Measurements from ENCODE around the gene NTN5. TPM values are rescaled to one million over a fixed set of nuclear protein-coding genes. Genes with fewer than 3 reads are reported as not detected.
"Not testable (repeated sequence)": the region's sequence is repeated elsewhere in the genome, so short reads cannot be mapped to it uniquely, and the experiment has no call there.

Gene NTN5
- 0.44 and 0.54 TPM in 2 replicates for total RNA-seq

- no peak within 1 kb of the TSS for H3K27ac Mint-ChIP-seq
- intact Hi-C loops (cut with micrococcal nuclease), result no loop called here
- H3K36me3 Mint-ChIP-seq (ENCODE audit: low read depth), result no peaks in the 10 kb centered on the region
- H3K4me1 Mint-ChIP-seq (ENCODE audit: low read depth), result peaks cover 8% of the 10 kb centered on the region
- no peaks in the 10 kb centered on the region for H3K9me3 Mint-ChIP-seq
- DNase-seq (ENCODE audit: low spot score), result no peak
- peaks cover 4% of the 10 kb centered on the region for H3K27me3 Mint-ChIP-seq (ENCODE audit: insufficient read depth)
- H3K4me3 Mint-ChIP-seq, result no peak within 1 kb of the TSS
These were observed at the start of gene NTN5 for GRCh38 chr19:48672994-48673393. Gene NTN5 (minus strand): TSS chr19:48673017. CDS start chr19:48670986, 2,031 bp downstream.

GRCh38 chr19:48722196-48722708 lies 49.4 kb upstream of the NTN5 start:
- Mint-ChIP-seq H3K36me3 (ENCODE audit: low read depth) (peaks cover 13% of the 10 kb centered on the region), H3K4me3 (peak overlapping the region; percentile 37), H3K4me1 (ENCODE audit: low read depth) (peaks cover 31% of the 10 kb centered on the region), H3K27ac (no peak overlapping the region), H3K9me3 (peaks cover 17% of the 10 kb centered on the region), H3K27me3 (ENCODE audit: insufficient read depth) (no peaks in the 10 kb centered on the region)
- intact Hi-C loops (cut with micrococcal nuclease), result loop anchor here (10.0 kb wide), 3 partner anchors 243 to 1677 kb away; partner anchors contain the start of genes C19orf73, FTL, LIN7B and PPFIA3
- DNase-seq (ENCODE audit: low spot score), result no peak

GRCh38 chr19:48720613-48721296 lies 47.9 kb upstream of the NTN5 start:
- Mint-ChIP-seq H3K27ac (peak overlapping the region; percentile 98), H3K9me3 (peaks cover 11% of the 10 kb centered on the region), H3K4me1 (ENCODE audit: low read depth) (peaks cover 23% of the 10 kb centered on the region), H3K27me3 (ENCODE audit: insufficient read depth) (no peaks in the 10 kb centered on the region), H3K36me3 (ENCODE audit: low read depth) (peaks cover 7% of the 10 kb centered on the region), H3K4me3 (peak overlapping the region; percentile 92)
- peak; percentile 91 for DNase-seq (ENCODE audit: low spot score)
- intact Hi-C loops (cut with micrococcal nuclease), result loop anchor here (1.0 to 10.0 kb wide), 8 partner anchors 18 to 1676 kb away; partner anchors contain the start of genes C19orf73, FTL, LIN7B and PPFIA3

- H3K9me3 Mint-ChIP-seq, result peaks cover 6% of the 10 kb centered on the region
- H3K27me3 Mint-ChIP-seq (ENCODE audit: insufficient read depth), result no peaks in the 10 kb centered on the region
- H3K4me1 Mint-ChIP-seq (ENCODE audit: low read depth), result peaks cover 18% of the 10 kb centered on the region
- no peak overlapping the region for H3K27ac Mint-ChIP-seq
- peak overlapping the region; percentile 92 for H3K4me3 Mint-ChIP-seq
- no peak for DNase-seq (ENCODE audit: low spot score)
- intact Hi-C loops (cut with micrococcal nuclease), result loop anchor here (2.0 to 10.0 kb wide), 4 partner anchors 75 to 1675 kb away; partner anchors contain the start of genes C19orf73, FTL, LIN7B and PPFIA3
- H3K36me3 Mint-ChIP-seq (ENCODE audit: low read depth), result peaks cover 5% of the 10 kb centered on the region
These were observed 47.4 kb upstream of the NTN5 start for GRCh38 chr19:48720251-48720612.

- Mint-ChIP-seq H3K4me3 (peak within 1 kb of the TSS; percentile 92), H3K36me3 (ENCODE audit: low read depth) (no peaks in the 10 kb centered on the region), H3K27me3 (ENCODE audit: insufficient read depth) (no peaks in the 10 kb centered on the region), H3K4me1 (ENCODE audit: low read depth) (peaks cover 17% of the 10 kb centered on the region), H3K27ac (peak within 1 kb of the TSS; percentile 98), H3K9me3 (no peaks in the 10 kb centered on the region)
- intact Hi-C loops (cut with micrococcal nuclease), result loop anchor here (2.0 to 10.0 kb wide), 6 partner anchors 75 to 1675 kb away; partner anchors contain the start of genes C19orf73, EMP3, FTL and LIN7B
- no peak for DNase-seq (ENCODE audit: low spot score)
These were observed 46.7 kb upstream of the NTN5 start, which contains the start of gene MAMSTR for GRCh38 chr19:48719263-48720171. Gene MAMSTR (minus strand): TSS chr19:48719725. CDS start chr19:48719031, 694 bp downstream.

GRCh38 chr19:48718711-48719231 lies 46.0 kb upstream of the NTN5 start:
- no peak for DNase-seq (ENCODE audit: low spot score)
- intact Hi-C loops (cut with micrococcal nuclease), result loop anchor here (10.0 kb wide), 2 partner anchors 394 to 926 kb away; partner anchors contain the start of genes EMP3, RRAS and SCAF1
- Mint-ChIP-seq H3K4me3 (no peak overlapping the region), H3K27ac (no peak overlapping the region), H3K36me3 (ENCODE audit: low read depth) (no peaks in the 10 kb centered on the region), H3K9me3 (no peaks in the 10 kb centered on the region), H3K4me1 (ENCODE audit: low read depth) (peaks cover 19% of the 10 kb centered on the region), H3K27me3 (ENCODE audit: insufficient read depth) (no peaks in the 10 kb centered on the region)

GRCh38 chr19:48718106-48718505 lies 45.3 kb upstream of the NTN5 start:
- not testable (repeated sequence) for H3K9me3 Mint-ChIP-seq; H3K36me3 Mint-ChIP-seq (ENCODE audit: low read depth); H3K27ac Mint-ChIP-seq; DNase-seq (ENCODE audit: low spot score); H3K4me3 Mint-ChIP-seq; H3K27me3 Mint-ChIP-seq (ENCODE audit: insufficient read depth)
- peaks cover 19% of the 10 kb centered on the region for H3K4me1 Mint-ChIP-seq (ENCODE audit: low read depth)
- intact Hi-C loops (cut with micrococcal nuclease), result loop anchor here (10.0 kb wide), 2 partner anchors 393 to 927 kb away; partner anchors contain the start of genes EMP3, RRAS and SCAF1

GRCh38 chr19:48716562-48717291 lies 43.9 kb upstream of the NTN5 start:
- peaks cover 19% of the 10 kb centered on the region for H3K4me1 Mint-ChIP-seq (ENCODE audit: low read depth)
- no peaks in the 10 kb centered on the region for H3K9me3 Mint-ChIP-seq
- intact Hi-C loops (cut with micrococcal nuclease), result loop anchor here (10.0 kb wide), 2 partner anchors 392 to 928 kb away; partner anchors contain the start of genes EMP3, RRAS and SCAF1
- H3K36me3 Mint-ChIP-seq (ENCODE audit: low read depth), result no peaks in the 10 kb centered on the region
- no peak overlapping the region for H3K4me3 Mint-ChIP-seq
- no peak for DNase-seq (ENCODE audit: low spot score)
- H3K27me3 Mint-ChIP-seq (ENCODE audit: insufficient read depth), result peaks cover 1% of the 10 kb centered on the region
- H3K27ac Mint-ChIP-seq, result no peak overlapping the region

GRCh38 chr19:48715681-48716171 lies 42.9 kb upstream of the NTN5 start:
- H3K27ac Mint-ChIP-seq, result peak overlapping the region; percentile 65

GRCh38 chr19:48714759-48715675 lies 42.2 kb upstream of the NTN5 start:
- H3K27me3 Mint-ChIP-seq (ENCODE audit: insufficient read depth), result peaks cover 1% of the 10 kb centered on the region
- H3K27ac Mint-ChIP-seq, result peak overlapping the region; percentile 83
- no peaks in the 10 kb centered on the region for H3K9me3 Mint-ChIP-seq
- DNase-seq (ENCODE audit: low spot score), result no peak
- no peaks in the 10 kb centered on the region for H3K36me3 Mint-ChIP-seq (ENCODE audit: low read depth)
- peak overlapping the region; percentile 80 for H3K4me3 Mint-ChIP-seq
- peaks cover 8% of the 10 kb centered on the region for H3K4me1 Mint-ChIP-seq (ENCODE audit: low read depth)
- intact Hi-C loops (cut with micrococcal nuclease), result loop anchor here (1.0 to 10.0 kb wide), 11 partner anchors 10 to 930 kb away; partner anchors contain the start of genes CA11, CYTH2, EMP3 and NUCB1

More at GRCh38 chr19:48715681-48716171, 42.9 kb upstream of the NTN5 start:
- Mint-ChIP-seq H3K4me1 (ENCODE audit: low read depth) (peaks cover 13% of the 10 kb centered on the region), H3K4me3 (peak overlapping the region; percentile 47), H3K9me3 (no peaks in the 10 kb centered on the region), H3K36me3 (ENCODE audit: low read depth) (no peaks in the 10 kb centered on the region), H3K27me3 (ENCODE audit: insufficient read depth) (peaks cover 1% of the 10 kb centered on the region)
- intact Hi-C loops (cut with micrococcal nuclease), result loop anchor here (2.0 to 10.0 kb wide), 3 partner anchors 69 to 929 kb away; partner anchors contain the start of genes CA11, EMP3, RRAS and SCAF1
- no peak for DNase-seq (ENCODE audit: low spot score)

Data from activated T-helper 1 cell treated with anti-CD3 and anti-CD28 coated beads, Interleukin-12 subunit alpha, Interleukin-12 subunit beta, Interleukin-2, Interleukin-4 antibody, amounts not matched to agents 30 ng/mL and 10 ng/mL and 1 ng/mL, durations not matched to agents 14 hours and 24 hours and 36 hours (primary cell).